HFFc6 (cell line): ENCODE measurements around the gene RPL23. TPM values are rescaled to one million over a fixed set of nuclear protein-coding genes. Genes with fewer than 3 reads are reported as not detected.

Source experiments
- DNase-seq: peaks from one replicate; pipeline ENCODE4 v3.0.0-alpha.2; 2018
- H3K27ac Mint-ChIP-seq: 2 replicates; pipeline ENCODE4 v1.8.0; 2020; ENCODE audit warnings: mild to moderate bottlenecking, mixed read lengths
- H3K27me3 Mint-ChIP-seq: 2 replicates; pipeline ENCODE4 v1.8.0; 2021; ENCODE audit warnings: mild to moderate bottlenecking, moderate library complexity, mixed read lengths; ENCODE audit not compliant: insufficient read depth
- H3K36me3 Mint-ChIP-seq: 2 replicates; pipeline ENCODE4 v1.8.0; 2021; ENCODE audit warnings: low read depth, mixed read lengths
- H3K4me1 Mint-ChIP-seq: 2 replicates; pipeline ENCODE4 v1.8.0; 2020; ENCODE audit warnings: low read depth, mixed read lengths
- H3K4me3 Mint-ChIP-seq: 2 replicates; pipeline ENCODE4 v1.8.0; 2020; ENCODE audit warnings: mild to moderate bottlenecking, moderate library complexity, mixed read lengths
- H3K9me3 Mint-ChIP-seq: 2 replicates; pipeline ENCODE4 v1.8.0; 2020; ENCODE audit warnings: mild to moderate bottlenecking, mixed read lengths
- CTCF ChIP-seq: fragments of 200-600 bp; sonication (generic); IDR thresholded peaks from 2 replicates; pipeline ENCODE4 v1.5.0; 2021; ENCODE audit warnings: antibody characterized with exemption, mild to moderate bottlenecking
- total RNA-seq, 6 experiments: library from RNA; stranded (reverse); fragmentation: NEBNext Ultra II Directional; extraction: Animal tissue kit (Norgen Biotek cat#: 25700); gene quantifications; 2 replicates in 1 of 6; 3 replicates in 5 of 6; pipeline ENCODE4 v1.2.3, GENCODE V29; 2021

Gene RPL23
- total RNA-seq, 6 experiments from 2014 or later: 1,099 to 1,402 (median 1,310) TPM

GRCh38 chr17:38875477-38876075, 22.1 kb upstream of the RPL23 start:
- Mint-ChIP-seq H3K36me3 (peaks cover 39% of the 10 kb centered on the region), H3K27me3 (no peaks in the 10 kb centered on the region), H3K9me3 (no peaks in the 10 kb centered on the region), H3K4me1 (peaks cover 92% of the 10 kb centered on the region), H3K4me3 (peak overlapping the region; percentile 96), H3K27ac (peak overlapping the region; percentile 70)
- TF ChIP-seq CTCF: no peak
- DNase-seq: peak; percentile 43

DNA sequence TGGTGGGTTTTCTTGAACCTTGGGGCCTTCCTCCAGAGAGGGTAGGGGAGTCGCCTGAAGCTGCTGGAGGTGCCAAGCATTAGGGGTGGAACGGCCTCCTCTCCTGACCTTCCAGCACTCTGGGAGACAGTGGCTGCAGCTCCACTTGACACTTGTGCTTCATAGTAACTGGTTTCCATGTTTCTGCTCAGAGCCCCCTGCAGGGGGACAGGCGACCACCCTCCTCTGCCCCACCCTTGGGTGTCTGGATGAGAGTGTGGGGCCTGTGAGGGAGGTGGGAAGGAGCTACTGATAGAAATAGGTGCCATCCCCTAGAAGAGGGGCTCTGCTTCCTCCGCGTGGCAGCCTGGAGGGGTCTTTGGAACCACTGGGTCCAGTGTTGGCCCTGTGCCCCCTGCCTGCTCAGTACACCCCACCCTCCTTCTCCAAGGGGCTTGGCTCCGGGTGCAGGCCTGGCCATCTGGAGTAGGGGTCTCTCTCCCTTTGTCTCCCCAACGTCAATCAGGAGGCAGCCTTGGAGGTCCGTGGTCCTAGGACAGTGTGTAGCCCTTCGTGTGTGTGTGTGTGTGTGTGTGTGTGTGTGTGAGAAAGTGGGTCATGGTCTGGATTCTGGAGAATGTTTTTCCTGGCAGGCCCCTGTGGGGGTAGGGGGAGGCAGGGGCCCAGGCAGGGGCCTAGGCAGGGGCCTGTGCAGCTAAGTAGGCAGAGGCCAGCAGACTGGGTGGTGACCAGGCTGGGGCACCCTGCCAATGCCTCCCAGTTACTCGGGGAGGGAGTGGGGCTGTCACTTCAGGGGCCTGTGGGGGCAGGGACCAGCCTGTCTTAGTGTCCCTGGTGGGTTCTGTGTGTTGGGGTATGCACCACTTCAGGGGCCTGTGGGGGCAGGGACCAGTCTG, 21.2 kb upstream of the RPL23 start:
- Mint-ChIP-seq H3K27ac (peak overlapping the region; percentile 70), H3K27me3 (no peaks in the 10 kb centered on the region), H3K9me3 (no peaks in the 10 kb centered on the region), H3K4me3 (peak overlapping the region; percentile 96), H3K4me1 (peaks cover 84% of the 10 kb centered on the region), H3K36me3 (peaks cover 44% of the 10 kb centered on the region)
- no peak for DNase-seq
- TF ChIP-seq CTCF: no peak

- DNase-seq: no peak
- no peak for TF ChIP-seq CTCF
- peak overlapping the region; percentile 70 for H3K27ac Mint-ChIP-seq
- H3K4me1 Mint-ChIP-seq: peaks cover 75% of the 10 kb centered on the region
- peaks cover 7% of the 10 kb centered on the region for H3K27me3 Mint-ChIP-seq
- peak overlapping the region; percentile 96 for H3K4me3 Mint-ChIP-seq
- H3K9me3 Mint-ChIP-seq: no peaks in the 10 kb centered on the region
- peaks cover 39% of the 10 kb centered on the region for H3K36me3 Mint-ChIP-seq
These were observed 20.3 kb upstream of the RPL23 start for GRCh38 chr17:38873640-38874380.

DNA sequence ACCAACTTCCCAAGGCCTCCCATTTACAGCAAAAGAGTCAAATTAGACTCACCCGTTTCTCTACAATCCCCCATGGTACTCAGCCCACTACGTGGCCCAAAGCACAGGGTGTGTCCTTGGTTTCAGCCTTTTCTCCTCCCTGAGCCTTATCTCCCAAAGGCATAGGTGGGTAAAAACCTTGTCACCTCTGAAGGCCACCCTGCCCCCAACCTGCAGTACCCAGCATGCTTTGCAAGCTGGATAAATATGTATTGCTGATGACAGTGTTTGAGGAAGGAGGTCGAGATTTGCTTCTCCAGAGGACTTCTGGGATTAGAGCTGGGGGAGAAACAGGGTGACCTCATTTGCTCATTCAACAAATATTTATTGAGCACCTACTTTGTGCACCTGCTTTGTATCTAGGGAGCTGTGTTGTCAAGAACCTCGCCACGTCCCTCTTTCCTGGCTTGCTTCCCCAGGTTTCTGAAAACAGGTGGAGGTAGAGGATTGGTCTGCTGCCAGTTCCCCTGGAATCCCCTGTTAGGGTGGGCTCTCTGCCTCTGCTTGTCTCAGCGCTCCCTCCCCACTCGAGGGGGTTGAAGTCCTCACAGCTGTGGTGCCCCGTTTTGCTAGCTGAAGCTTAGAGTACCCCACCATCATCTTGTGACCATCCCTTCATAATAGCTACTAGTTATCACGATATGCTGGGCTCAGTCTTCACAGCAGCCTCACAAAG, 19.3 kb upstream of the RPL23 start:
- Mint-ChIP-seq H3K27ac (peak overlapping the region; percentile 59), H3K4me3 (peak overlapping the region; percentile 96), H3K27me3 (peaks cover 8% of the 10 kb centered on the region), H3K36me3 (peaks cover 31% of the 10 kb centered on the region), H3K9me3 (no peaks in the 10 kb centered on the region), H3K4me1 (peaks cover 75% of the 10 kb centered on the region)
- TF ChIP-seq CTCF: no peak
- no peak for DNase-seq

DNA sequence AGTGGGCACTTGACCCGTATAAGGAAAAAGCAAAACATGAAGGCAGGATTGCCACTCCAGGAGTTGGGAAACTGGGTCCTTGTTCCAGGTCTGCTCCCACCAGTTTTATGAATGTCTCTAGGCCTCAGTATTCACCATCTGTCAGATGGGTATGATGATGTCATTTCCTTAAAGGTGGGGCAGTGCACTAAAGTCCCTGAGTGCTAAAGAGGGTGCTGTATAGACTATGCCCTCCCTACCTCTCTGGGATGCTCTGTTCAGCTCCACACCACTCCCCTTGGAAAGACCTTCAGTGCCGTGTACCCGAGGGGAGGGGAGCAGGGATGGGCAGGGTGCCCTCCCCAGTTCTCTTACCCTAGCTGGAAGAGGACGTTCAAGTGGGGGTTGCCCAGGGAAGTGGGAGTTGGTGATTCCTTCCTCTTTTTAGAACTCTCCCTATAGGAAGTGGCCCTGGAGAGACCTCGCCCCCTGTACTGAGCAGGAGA, 18.5 kb upstream of the RPL23 start:
- H3K4me1 Mint-ChIP-seq: peaks cover 74% of the 10 kb centered on the region
- H3K27ac Mint-ChIP-seq: peak overlapping the region; percentile 85
- H3K27me3 Mint-ChIP-seq: peaks cover 14% of the 10 kb centered on the region
- no peak for TF ChIP-seq CTCF
- no peaks in the 10 kb centered on the region for H3K9me3 Mint-ChIP-seq
- H3K4me3 Mint-ChIP-seq: peak overlapping the region; percentile 96
- H3K36me3 Mint-ChIP-seq: peaks cover 31% of the 10 kb centered on the region
- no peak for DNase-seq
